LoVo (cell line): ENCODE data around the gene NACC2.

Source experiments
- DNase-seq: peaks from one replicate; pipeline ENCODE4 v3.0.0-alpha.2; 2016; ENCODE audit warnings: low spot score

NACC2 gene

DNA sequence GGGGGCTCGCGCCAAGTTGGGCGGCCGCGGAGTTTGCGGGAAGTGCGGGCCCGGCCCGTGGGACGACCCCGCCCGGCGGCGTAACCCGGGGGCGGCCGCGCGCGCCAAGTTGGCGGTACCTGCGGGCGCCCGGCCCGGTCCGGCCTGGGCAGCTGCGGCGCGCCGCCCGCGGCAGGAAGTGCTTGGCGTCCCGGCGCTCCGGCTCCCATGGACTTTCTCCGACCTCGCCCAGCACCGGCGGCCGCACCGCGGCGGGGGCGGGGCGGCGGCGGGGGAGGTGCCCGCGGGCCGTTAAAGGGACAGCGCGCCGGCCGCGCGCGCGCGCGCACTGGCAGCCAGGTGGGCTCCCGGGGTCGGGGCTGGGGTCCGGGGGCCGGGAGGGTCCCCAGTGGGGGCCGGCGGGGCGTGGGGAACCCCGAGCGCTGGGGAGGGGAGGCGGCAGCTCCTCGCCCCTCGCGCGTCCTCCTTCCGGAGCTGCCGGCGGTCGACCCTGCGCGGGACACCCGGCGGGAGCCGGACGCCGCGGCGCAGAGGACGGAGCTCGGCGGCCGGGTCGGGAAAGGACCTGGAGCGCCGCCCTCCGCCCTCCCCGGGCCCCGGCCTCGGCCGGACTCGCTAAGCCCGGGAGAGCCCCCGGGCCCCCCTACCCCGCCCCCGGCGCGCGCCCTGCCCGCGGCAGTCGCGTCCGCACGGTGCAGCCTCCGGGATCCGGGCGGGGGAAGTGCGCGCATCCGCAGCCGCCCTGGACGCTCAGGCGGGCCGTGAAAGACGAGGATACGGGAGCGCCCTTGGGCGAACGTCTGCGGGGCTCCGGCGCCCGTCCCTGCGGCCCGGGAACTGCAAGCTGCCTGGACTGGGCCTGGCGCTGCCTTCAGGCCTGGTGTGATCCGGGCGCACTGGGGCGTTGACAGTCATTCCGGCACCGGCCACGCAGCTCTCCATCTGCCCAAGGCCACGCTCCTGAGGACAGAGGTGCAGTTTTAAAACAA lies at the start of gene NACC2:
NACC2 (minus strand) TSS at position 220 of the 989 bp plus-strand sequence. CDS start 44,768 bp downstream, outside the sequence.
- peak; percentile 72 for DNase-seq

- DNase-seq: no peak
Measured at GRCh38 chr9:136144450-136144849, 49.4 kb upstream of the NACC2 start.

GRCh38 chr9:136143215-136144001 lies 48.3 kb upstream of the NACC2 start:
- DNase-seq: peak; percentile 11

- no peak for DNase-seq
Measured at GRCh38 chr9:136142859-136143214, 47.7 kb upstream of the NACC2 start.

DNA sequence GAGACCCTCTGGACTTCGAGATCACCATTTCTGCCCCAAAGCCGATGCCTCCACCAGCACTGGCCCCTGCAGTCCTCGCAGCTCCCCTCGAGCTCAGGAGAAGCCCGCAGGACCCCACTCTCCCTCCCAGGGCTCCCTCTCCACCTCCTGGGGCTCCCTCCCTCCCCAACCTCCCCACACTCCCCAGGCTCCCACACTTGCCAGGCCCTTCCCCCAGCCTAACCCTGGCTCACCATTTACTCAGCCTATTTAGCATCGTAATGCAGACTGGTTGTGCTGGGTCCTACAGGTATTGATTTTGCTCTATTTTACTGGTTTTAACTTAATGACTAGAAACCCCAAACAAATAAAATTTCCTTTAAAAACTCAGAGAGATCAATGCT lies 47.3 kb upstream of the NACC2 start:
- no peak for DNase-seq

GRCh38 chr9:136141682-136142413 lies 46.8 kb upstream of the NACC2 start:
- DNase-seq: no peak

DNA sequence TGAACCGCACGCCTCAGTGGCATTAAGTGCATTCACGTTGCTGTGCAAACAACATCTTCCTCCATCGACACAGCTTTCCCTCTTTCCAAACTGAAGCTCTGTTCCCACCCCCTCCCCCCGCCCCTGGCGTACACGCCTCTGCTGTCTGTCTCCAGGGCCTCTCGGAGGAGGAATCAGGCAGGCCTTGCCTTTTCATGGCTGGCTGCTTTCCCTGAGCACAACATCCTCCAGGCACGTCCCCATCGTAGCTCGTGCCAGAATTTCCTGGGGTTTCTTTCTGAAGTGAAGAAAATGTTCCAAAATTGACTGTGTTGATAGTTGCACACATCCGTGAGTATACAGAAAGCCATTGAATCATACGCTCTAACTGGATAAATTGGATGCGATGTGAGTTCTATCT lies 45.9 kb upstream of the NACC2 start:
- DNase-seq: no peak

DNA sequence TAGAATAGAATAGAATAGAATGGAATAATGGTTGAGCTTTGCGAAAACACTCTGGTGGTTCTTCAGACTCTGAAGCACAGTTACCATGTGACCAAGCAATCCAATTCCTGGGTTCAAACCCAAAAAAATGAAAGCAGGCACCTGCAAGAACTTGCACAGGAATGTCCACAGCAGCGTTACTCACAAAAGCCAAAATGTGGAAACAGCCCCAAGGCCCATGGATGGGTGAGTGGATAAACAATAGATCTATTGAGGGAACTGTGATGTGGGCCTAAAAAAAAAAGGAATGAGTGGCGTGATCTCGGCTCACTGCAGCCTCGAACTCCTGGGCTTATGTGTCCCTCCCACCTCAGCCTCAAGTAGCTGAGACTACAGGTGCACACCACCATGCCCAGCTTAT lies 45.0 kb upstream of the NACC2 start:
- DNase-seq: no peak

GRCh38 chr9:136138566-136138965 lies 43.5 kb upstream of the NACC2 start:
- DNase-seq: no peak

GRCh38 chr9:136137321-136138265 lies 42.5 kb upstream of the NACC2 start:
- DNase-seq: peak; percentile 12

DNA sequence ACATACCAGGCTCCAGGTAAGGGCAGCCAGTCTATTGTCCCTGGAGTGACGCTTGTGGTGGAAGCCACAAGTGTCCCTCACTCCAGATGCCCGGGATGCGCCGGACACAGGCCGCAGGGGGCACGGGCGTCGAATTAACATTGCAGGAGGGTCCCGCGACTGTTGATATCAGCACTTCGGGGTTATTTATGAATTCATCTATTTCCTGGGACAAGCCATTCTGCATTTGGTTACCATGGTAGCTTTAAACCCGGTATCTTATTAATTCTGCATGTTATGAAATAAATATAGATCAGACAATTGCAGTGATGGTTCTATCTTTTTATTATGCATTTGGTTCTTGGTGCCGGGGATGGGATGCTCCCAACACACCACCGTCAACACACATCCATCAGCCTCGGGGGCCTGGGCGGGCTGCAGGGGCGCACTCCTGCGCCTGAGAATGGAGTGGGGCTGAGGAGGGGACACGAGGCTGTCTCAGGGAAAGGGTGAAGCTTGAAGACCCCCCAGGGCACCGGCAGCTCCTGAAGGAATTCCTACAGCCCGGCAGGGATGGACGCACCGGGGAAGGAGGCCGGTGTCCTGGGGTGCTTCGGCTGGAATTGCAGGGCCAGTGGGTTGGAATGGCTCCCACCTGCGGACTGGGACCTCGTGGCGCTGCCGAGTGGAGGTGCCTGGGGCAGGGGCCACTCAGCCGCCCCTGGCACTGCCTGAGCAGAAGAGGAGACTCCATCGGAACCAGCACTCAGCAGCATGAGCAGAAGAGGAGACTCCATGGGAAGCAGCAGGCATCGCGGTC lies 41.2 kb upstream of the NACC2 start:
- DNase-seq: no peak

DNA sequence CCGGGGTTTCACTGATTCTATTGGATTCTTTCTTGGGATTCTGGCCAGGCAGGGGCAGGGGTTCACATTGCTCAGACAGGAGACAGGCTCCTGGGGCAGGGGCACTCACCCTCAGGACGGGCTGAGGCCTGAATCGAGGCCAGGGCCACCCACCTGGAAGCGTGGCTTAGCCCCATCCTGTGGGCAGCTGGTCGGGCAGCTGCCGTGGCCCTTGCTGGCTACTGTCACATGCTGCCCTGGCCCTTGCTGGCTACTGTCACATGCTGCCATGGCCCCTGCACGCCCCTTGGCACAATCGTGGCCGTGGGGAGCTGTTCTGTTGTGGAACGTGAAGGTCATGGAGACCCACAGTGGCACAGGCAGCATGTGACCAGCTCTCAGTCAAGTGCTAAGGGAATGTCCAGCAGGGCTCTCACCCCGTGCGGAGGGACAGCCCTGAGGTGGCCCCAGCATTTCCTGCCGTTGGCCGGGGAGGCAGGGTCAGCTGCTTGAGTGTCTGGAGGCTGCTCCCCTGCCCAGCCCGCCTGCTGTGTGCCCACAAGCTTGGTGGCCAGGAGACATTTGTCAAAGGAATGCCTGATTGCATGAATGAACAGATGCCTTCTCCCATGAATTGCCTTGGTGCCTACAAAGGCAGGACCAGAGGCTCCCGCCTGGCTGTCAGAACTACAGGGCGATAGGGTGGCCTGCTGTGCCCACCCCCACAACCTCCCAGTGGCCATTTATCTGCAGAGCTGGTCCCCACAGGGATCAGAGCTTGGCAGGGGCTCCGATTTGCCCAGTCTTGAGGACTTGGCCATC lies 40.4 kb upstream of the NACC2 start:
- no peak for DNase-seq

DNA sequence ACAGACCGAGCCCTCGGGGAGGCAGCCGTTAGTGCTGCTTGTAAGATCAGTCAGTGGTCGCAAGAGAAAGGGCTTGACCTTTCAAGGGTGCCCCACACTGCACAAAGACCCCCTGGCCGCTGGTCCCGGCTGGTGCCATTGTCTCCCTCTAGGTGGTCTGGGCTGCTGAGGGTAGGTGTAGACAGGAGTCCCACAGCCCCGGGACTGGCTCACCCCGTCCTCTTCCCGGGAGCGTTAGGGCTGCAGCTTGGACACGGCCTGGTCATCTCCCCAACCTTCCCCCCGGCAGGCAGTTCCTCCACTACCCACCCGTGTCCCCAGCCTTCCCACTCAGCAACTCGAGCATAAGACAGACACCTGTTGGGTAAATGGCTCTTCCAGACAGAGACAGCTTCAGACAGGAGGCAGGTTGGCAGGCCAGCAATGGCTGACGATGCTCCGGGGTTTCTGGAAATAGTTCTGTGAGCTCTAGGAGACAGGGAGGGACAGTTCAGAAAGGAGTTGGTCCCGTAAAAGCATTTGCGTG lies 38.9 kb upstream of the NACC2 start:
- no peak for DNase-seq

DNA sequence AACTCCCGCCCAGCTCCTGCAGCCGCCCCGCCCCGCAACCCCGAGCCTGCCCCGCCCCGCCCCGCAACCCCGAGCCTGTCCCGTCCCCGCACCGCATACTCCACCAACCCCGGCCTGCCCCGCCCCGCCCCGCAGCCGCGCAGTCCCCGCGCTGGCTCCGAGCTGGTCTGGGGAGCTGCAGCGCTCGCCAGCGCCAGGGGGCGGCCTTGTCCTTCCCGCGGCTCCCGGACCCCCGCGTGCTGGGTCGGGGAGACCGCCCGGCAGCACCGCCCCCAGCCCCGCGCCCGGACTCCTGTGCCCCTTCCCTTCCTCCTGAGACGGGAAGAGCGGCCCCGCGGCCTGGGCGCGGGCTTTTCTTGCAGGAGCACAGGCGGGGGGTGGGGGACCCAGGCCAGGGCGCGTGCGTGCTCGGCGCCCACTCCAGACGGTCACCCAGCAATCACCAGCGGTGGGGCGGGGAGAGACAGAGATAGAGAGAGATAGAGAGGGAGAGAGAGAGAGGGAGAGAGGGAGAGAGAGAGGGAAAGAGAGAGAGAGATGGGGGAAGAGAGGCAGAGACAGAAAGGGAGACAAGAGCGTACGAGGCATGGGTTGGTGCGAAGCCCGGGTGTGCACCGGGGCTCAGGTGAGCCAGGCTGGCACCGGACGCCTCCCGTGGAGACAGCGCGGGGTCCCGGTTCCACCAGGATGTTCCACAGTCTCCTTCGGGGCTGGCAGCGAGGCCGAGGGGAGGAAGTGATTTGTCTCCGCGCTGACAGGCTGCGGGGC lies 38.3 kb upstream of the NACC2 start:
- DNase-seq: no peak

DNA sequence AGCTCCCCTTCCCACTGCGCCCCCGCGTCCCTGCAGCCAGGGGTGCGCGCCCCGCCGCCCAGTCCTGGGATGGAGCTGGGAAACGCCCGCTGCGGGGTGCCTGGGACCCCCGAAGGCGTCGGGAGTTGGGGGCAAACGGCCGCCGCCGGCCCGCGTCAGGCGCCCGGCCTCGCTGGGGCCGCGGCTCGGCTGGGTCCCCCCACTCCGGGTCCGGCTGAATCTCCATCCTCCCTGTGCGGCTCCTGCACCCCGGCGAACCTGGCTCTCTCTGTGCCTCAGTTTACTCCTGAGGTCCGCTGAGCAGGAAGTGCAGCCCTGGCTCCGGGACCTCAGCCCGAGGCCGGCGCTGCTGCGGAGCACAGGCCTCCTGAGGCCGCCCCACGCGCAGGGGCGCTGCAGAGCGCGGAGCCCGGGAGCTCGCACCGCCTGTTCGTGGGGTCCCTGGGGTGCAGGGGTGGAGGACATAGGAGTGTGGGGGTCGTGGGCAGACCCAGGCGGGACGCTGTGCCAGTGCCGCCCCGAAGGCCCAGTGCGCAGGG lies 37.5 kb upstream of the NACC2 start:
- DNase-seq: no peak

DNA sequence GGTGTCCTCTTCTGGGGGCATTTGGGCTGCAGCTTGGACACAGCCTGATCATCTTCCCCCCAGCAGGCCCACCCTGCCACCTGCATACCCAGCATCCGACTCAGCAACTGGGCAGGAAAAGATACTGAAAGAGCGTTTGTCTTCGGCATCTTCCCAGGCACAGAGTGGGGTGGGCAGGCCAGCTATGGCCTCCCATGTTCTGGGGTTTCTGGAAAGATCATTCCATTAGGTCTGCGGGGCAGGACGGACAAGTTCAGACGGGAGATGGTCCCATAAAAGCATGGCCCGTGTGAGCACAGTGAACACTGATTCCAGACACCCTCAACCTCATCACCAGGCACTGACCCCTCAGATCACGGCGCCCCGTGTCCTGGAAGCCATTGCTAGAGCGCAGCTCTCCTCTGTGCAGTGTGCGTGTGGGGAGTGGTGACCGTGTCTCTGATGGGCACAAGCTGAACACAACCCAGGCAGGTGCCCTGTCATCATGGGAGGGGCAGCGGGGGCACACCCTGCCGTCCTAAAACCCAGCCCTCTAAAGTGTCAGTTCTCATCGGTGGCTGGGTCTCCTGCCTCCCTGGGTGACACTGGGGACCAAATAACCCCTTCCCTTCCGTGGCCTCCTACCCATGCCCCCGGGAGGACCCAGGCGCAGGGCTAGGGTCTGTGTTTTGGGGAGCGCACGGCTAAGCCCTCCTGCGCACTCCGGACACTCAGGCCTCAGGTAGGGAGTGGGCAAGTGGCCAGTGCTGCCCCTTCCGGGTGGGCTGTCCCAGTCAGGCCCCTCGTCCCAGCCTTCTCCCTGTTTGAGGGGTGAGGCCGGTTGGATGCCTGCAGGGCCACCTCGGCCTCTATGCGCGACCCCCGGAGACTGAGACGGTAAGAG lies 36.8 kb upstream of the NACC2 start:
- no peak for DNase-seq

- no peak for DNase-seq
Measured at GRCh38 chr9:136129176-136129575, 34.1 kb upstream of the NACC2 start.
